Left forelimb (tissue), 1 donor: ENCODE results near the gene MT1F.
A peak's percentile ranks its signal among the peaks of the same experiment; 100 is the strongest.
"Not testable (repeated sequence)": the region's sequence is repeated elsewhere in the genome, so short reads cannot be mapped to it uniquely, and the experiment has no call there.

Experiments used
- DNase-seq: peaks from one replicate; pipeline ENCODE4 v3.0.0-alpha.2; 2018; ENCODE audit warnings: low spot score

MT1F gene

DNA sequence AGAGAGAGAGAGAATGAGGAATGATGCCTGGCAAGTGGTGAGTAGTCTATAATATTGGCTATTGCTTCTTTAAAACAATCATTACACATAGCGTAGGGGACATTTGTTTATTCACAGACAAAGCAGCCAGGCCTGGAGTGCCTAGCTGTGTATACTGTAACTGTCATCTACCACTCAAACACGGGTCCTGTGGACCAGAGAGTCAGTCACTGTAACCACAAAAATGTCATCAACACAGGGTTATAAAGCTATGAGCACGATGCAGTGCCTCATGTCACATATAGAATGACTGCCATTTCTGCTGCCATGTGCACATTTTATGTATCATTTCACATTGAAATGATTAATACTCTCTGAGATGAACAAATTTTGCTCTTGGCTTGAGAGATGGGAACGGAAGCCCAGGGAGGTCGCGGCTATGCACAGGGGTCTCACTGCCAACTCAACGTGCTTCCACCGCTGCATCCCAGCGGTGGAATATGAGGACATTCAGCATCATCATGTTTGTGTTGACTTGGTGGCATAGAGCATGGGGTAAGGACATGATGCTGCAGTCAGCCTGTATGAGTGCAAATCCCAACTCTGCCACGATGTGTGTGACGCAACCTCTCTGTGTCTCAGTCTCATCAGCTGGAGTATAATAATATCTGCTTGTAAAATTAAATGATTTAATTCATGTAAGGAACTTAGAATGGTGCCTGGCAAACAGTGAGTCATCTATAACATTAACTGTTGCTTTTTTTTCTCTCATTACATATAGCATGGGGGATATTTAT, 15.2 kb downstream of the MT1F start:
- DNase-seq, result no peak

DNA sequence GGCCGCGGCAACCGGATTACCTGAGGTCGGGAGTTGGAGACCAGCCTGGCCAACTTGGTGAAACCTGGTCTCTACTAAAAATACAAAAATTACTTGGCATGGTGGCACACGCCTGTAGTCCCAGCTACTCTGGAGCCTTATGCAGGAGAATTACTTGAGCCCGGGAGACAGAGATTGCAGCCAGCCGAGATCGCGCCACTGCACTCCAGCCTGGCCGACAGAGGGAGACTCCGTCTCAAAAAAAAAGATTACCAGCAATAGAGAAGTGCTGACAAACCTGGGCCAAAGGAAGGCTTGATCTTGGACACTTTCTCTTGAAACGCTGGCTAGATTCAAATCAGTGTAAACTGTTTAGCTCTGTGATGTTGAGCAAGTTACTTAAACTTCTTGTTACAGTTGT, 16.2 kb downstream of the MT1F start:
- DNase-seq, result no peak

DNA sequence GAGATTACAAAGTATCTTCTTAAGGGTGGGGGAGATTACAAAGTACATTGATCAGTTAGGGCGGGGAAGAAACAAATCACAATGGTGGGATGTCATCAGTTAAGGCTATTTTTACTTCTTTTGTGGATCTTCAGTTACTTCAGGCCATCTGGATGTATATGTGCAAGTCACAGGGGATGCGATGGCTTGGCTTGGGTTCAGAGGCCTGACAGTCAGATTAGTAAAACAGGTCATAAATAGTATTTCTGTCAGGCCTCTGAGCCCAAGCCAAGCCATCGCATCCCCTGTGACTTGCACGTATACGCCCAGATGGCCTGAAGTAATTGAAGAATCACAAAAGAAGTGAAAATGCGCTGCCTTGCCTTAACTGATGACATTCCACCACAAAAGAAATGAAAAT, 16.8 kb downstream of the MT1F start:
- DNase-seq, result not testable (repeated sequence)

DNA sequence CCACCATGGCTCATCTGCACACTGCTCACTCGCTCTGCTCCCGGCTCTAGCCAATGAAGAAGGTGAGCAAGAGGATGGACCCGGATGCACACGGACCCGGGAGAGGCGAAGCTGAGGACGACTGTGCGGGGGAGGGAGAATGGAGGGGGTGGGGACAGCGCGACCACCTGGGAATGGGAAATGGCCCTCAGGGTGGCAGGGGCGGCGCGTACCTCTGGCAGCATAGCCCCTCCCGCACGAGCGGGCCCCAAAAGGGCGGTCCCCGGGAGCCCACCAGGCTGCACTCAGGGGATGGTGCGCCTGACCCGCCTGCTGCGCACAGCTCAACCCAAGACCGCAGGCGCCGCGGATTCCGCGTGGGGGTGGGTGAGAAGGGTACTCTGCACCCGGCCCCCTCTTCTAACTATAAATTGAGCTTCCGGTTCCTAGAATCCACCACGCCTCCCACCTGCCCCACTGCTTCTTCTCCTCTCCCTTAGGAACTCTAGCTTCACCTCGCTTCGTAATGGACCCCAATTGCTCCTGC, 18.0 kb downstream of the MT1F start:
- DNase-seq, result no peak

DNA sequence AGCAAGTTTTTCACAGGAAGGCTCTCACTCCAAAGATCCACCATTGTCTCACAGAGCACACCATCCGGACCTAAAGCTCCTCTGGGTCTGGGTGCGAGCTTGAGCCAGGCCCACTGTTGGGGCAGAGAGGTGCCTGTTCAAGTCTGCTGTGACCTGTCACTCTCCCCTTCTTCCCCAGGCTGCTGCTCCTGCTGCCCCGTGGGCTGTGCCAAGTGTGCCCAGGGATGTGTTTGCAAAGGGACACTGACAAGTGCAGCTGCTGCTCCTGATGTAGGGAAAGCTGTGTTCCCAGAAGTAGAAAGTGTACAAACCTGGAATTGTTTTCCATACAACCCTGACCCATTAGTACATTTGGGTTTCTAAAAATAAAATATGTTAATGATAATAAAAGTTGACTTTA, 19.7 kb downstream of the MT1F start:
- DNase-seq, result no peak

DNA sequence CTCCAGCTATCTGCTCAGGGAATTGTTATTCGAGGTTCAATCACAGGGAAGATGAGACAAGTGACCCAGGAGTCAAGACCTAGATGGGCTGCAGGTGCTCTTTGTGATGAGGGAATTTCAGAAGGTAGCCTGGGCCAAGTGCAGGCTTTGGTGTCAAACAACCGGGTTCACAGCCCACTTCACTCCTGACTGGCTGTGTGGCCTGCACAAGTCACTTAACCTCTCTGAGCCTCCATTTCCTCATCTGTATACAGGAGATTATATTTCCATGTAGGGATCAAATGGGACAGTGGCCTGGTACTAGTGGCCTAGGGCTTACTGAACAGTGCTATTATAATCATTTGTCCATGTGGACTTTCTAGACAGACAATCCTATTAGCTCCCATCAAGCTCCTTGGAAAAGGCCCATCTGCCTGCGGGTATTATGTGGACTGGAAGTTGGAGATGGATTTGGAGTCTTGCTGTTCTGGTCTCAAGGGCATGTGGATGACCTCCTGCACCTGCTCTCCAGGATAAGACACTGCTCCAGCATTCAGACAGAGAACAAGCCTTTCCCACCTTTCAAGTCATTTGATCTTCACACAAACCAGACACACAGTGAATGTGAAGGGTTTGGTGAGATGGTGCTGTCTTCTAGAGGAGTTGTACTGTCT, 21.4 kb downstream of the MT1F start:
- DNase-seq, result no peak

DNA sequence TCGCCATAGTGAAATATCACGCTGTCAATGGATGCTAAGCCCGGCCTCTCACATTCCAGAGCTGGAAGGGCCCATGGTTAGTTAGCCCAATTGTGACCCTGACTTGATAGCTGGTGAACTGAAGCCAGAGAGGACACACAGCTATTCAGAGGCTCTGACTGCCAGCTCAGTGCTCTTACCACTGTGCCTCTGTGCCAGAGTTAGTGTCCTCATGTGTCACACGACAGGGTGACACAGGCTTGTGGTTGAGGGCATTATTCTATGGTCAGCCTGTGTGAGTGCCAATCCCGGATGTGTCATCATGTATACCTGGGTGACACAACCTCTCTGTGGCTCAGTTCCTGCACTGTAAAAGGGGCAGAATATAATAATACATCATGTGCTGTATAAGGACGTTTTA, 22.1 kb downstream of the MT1F start:
- DNase-seq, result no peak

DNA sequence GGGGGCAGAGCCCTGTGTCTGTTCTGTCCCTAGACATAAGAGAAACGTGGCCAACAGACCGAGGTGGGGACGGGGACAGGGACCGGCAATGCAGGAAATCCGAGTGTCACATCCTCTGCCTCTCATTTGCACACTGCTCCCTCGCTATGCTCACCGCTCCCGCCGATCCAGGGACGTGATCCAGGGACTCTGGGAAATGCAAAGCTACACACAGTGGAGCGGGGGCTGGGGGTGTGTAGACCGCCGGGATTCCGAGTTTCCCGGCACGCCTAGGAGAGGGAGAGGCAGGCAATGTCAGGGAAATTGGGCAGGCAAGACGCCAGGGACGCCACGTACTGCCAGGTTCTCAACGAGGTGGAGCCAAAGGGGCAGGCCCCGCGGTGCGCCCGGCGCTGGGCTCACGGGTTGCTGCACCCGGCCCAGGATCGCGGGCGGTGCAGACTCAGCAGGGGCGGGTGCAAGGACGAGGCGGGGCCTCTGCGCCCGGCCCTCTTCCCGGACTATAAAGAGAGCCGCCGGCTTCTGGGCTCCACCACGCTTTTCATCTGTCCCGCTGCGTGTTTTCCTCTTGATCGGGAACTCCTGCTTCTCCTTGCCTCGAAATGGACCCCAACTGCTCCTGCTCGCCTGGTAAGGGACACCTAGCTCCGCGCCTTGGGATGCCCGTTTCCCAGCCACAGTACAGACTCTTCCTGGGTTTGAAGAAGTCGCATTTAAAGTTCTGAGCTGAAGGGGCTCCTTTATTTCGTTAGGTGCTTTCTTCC, 24.4 kb downstream of the MT1F start, which contains the start of gene MT1X:
Gene MT1X, plus strand, starts transcription at position 532 of the 764 bp plus-strand sequence. Its CDS starts 71 bp downstream, at position 603.
- DNase-seq, result peak; percentile 91

DNA sequence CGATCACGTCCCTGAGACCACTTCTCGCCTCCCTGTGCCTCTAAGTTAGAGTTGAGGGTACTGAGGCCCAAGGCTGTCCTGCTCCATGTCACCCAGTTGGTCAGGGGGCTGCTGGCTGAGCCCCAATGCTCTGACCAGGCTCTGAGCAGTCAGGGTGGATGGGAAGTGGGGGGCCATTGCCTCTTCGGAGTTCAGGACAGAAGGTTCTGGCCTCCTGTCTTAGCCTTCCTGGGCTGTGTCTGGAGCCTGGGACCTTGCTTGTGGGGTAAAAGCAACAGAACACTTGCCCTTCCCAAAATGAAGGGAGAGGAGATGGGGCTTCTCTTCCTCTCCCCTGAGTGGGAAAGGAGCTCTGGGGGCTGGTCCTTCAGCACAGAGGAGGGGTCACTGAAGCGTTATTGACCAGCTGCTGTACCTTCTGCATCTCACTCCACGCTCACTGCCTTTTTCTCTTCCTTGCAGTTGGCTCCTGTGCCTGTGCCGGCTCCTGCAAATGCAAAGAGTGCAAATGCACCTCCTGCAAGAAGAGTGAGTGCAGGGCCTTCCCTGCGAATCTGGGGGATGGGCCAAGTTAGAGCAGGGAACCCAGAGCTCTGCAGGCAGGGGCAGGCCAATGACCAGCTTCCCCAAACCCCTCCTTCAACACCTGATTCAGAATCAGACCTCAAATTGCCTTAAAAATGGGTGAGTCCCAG, 25.1 kb downstream of the MT1F start:
- DNase-seq, result no peak

DNA sequence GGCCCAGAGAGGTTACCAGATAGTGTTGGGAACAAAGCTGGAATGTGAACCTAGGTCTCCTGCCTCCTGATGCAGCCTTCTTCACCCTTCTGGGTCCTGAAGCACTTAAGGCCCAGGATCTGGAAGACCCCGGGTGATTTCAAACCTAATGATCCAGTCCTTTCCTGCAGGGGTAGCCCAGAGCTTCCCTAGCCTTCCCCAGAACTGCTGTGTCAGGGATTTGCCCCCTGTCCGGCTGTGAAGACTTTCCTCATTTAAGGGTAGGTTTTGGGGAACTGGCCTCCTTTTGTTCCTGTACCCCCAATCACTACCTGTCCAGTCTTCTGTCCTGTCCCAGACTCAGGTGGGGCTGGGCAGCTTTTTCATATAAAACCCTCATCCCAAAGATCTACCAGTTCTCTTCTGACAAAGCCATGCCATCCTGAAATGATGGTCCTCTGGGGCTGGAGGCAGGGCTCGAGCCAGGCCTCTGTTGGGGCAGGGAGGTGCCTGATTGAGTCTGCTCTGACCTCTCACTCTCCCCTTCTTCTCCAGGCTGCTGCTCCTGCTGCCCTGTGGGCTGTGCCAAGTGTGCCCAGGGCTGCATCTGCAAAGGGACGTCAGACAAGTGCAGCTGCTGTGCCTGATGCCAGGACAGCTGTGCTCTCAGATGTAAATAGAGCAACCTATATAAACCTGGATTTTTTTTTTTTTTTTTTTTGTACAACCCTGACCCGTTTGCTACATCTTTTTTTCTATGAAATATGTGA, 25.8 kb downstream of the MT1F start:
- no peak for DNase-seq

DNA sequence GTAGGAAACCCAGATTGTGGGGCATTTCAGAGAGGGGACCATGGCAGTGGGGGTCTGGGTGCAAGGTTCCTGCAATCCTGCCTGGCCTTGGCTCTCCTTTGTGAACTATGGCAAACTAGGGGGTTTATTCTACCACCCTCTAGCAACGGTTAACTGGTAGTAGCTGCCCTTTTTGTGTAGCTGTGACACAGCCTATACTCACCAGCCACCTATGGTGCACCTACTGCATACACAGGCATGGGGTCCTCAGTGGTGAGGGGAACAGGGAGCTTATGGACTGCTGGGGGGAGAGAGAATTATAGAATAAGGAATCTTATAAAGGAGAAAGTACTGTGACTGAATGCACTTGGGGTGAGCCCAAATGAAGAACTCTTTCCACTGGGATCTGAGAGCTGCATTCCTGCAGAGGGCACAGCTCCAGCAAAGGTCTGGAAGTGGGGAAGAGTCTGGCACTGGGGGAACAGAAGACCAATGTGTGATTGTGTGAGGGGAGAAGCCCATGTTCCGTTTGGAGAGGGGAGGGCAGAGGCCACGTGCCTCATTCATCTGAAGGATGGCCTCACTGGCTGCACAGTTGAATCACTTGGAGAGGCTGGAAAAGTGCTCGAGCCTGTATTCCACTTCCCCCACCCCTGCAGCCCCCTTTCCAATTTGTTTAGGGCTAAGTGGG, 26.6 kb downstream of the MT1F start:
- no peak for DNase-seq

DNA sequence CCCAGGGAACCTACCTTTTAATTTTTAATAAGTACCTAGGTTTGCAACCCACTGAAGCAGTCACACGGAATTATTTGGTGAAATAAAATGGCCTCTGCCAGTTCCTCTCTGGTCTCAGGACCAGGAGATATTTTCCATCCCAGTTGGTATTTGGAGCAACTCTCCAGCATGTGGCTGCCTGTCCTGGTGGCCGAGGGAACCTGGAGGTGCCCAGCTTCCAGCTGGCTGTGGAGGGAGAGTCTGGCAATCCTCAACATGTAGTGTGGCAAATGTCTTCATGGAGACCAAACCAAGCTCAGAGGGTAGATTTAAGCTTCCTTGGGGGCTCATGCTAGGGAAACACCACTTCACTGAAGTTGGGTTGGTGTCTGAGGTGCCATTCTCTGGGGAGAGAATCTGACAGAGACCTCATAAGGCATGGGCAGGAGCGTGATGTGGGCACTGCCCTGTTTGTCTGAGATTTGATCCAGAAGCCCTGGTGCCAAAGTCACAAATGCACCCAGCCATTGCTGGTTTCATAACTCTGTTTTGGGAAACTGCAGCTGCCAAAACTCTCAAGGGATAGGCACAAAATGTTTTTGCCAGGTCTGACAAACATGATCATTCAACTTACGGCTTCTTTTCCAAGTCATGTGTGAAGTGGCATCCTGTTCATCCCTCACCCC, 27.3 kb downstream of the MT1F start:
- DNase-seq, result no peak

DNA sequence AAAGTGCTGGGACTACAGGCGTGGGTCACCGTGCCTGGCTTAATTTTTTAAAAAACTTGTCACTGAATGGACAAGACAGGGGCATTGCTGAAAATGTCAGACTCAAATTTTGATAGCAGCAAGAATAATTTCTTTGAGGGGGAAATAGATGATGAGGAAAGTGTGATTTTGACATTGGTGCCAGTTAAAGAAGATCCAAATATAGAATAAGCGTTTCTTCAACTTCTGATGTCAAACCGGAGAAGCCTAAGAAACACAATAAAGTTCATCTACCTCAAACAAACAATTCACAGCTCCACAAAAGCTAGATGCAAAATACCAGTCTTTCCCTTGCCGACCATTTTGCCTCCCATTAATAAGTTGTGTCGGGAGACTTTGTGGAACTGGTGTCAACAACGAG, 29.0 kb downstream of the MT1F start:
- DNase-seq, result no peak

DNA sequence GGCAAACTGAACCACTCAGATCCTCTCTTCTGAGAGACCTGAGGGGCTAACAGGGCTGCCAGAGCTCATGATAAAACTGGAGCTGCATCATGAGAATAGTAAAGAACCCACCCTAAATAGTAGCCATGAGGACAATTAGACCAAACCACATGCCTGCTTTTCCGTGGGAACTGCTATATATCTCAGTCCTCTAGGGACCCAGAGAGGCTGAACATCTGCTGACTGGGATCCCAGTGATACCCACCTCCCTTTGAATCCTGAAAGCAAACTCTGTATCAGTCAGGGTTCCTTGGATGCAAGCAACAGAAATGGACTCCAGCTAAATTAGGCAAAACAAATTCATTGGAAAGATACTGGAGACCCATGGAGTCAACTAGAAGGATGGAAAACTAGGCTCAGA, 31.0 kb downstream of the MT1F start:
- DNase-seq, result no peak

DNA sequence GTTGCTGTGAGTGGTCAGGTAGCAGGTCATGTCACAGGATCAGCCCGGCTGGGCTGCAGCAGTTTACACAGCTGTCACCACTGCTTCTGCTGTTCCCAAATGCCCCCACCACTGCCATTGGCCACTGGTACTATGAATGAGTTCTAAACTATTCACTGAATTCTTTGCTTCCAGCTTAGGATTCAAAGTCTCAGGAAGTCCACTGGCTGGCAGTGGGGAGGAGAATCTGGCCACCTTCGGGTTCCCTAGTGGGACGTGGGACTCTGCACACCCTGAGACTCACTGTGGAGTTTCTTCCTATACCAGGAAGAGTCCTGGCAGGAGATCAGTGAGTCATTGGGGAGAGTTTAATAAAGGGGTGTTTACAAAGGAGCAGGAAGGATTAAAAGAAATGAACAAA, 31.4 kb downstream of the MT1F start:
- no peak for DNase-seq

DNA sequence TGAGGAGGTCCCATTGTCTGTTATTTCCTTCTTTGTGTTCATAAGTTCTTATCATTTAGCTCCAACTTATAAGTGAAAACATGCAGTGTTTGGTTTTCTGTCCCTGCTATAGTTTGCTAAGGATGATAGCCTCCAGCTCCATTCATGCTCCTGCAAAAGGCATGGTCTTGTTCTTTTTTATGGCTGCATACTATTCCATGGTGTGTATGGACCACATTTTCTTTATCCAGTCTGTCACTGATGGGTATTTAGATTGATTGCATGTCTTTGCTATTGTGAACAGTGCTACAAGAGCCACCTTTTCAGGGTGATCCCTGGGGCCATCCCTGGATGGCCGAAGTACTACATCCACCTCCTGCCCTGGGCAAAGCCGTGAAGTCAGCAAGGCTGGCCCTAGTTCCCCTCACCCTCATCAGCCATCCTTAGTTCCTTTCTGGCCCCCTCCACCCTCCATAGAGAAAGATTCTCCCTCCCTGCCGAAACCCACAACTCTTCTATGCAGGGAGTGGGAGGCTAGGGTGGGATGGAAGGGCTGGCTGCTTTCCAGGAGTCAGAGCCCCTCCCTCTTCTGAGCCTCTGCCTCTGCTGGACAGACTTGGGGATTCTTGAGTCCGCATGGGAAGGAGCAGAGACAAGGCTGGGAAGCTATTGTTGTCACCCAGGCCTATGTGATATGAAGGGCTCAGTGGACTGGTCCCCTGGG, 32.8 kb downstream of the MT1F start:
- no peak for DNase-seq

DNA sequence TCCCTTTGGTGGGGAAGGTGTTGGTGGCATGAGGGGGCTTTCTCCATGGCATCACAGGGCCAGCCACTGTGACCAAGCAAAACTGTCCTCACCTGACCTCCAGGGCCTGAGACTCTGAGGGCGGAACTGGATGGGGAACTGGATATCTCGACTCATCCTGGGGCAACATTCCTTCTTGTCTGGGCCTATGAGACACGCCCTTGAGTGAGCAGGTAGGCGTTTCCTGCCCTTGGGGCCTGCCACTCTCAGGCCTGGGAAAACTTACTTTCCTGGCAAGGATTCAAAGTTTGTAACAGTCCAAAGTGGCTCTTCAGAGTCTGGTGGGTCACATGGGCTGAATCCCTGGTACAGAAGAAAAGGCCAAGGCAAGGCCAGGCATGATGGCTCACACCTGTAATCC, 34.1 kb downstream of the MT1F start:
- no peak for DNase-seq

DNA sequence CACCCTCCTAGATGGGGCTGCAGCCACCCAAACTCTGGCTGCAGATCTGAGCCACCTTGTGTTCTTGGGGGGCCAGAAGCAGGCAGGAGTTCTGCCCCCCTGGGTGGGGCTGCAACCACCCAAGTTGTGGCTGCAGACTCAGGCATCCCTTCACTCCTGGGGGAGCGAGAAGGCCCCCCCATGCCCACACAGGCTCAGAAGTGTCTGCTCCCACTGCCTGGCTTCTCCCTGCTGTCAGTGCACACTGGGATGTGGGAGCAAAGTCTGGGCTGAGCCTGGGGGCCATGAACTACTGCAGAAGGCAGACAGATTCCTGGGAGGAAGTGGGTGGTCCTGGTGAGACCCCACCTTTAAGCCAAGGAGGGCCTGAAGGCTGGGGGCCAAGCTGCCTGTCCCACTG, 37.5 kb downstream of the MT1F start:
- DNase-seq, result no peak

DNA sequence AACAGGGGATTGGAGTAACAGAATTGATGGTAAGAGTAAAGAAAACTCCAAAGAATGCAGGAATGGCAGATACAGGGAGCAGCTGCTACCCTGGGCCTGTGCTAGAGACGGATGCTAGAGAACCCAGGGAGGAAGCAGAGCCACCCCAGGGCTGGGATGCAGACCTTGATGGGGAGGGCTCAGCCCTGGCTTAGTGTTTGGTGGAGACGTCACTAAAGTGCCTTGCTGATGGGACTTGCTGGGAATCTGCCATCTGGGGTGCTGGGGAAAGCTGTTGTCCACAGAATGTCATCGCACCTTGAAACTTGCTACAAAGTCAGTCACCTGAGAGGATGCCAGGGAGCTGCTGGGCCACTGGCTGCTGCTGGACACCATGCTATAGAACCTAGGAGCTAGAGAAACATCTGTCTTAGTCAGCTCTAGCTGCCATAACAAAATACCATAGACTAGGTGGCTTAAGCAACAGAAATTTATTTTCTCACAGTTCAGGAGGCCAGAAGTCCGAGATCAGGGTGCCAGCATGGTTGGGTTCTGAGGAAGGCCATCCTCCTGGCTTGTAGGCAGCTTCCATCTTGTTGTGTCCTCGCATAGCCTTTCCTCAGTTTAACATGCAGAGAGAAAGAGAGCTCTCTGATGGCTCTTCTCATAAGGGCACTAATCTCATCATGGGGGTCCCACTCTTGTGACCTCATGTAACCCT, 39.8 kb downstream of the MT1F start:
- DNase-seq, result no peak
